Uterus (tissue), 4 donors: ENCODE data around the gene SYNGR3. TPM values are rescaled to one million over a fixed set of nuclear protein-coding genes. Genes with fewer than 3 reads are reported as not detected.

Source experiments
- DNase-seq, 2 donors: peaks; one replicate each; pipeline ENCODE4 v3.0.0-alpha.2; 2019 to 2020
- H3K27ac ChIP-seq, 2 donors: fragments of 200-600 bp; sonication (generic); 1 replicate in 1 of 2; 2 replicates in 1 of 2; pipeline ENCODE4 v1.5.1; 2016 to 2018
- H3K27me3 ChIP-seq, 2 donors: fragments of 200-600 bp; sonication (generic); one replicate each; pipeline ENCODE4 v1.5.1; 2018 to 2019; ENCODE audit warnings: control low read depth in 1 of 2
- H3K36me3 ChIP-seq, 2 donors: fragments of 200-600 bp; sonication (generic); one replicate each; pipeline ENCODE4 v1.5.1; 2019; ENCODE audit warnings: control low read depth in 1 of 2
- H3K4me1 ChIP-seq, 2 donors: fragments of 200-600 bp; sonication (generic); one replicate each; pipeline ENCODE4 v1.5.1; 2018 to 2019; ENCODE audit warnings: control low read depth in 1 of 2
- H3K4me3 ChIP-seq, 2 donors: fragments of 200-600 bp; sonication (generic); 1 replicate in 1 of 2; 2 replicates in 1 of 2; pipeline ENCODE4 v1.5.1; 2018 to 2019; ENCODE audit warnings: mild to moderate bottlenecking in 1 of 2
- H3K9me3 ChIP-seq, 2 donors: fragments of 200-600 bp; sonication (generic); one replicate each; pipeline ENCODE4 v1.5.1; 2019; ENCODE audit warnings: control low read depth in 1 of 2
- CTCF ChIP-seq, 4 experiments: fragments of 200-600 bp in 2 of 4; fragments of 450-650 bp in 2 of 4; sonication (generic) in 2 of 4; IDR thresholded peaks; one replicate each; pipeline ENCODE4 v1.5.1; 2016 to 2019; ENCODE audit warnings: antibody characterized with exemption in 4 of 4, mild to moderate bottlenecking in 2 of 4, moderate library complexity in 1 of 4
- POLR2A ChIP-seq, 2 donors: fragments of 450-650 bp; IDR thresholded peaks; one replicate each; pipeline ENCODE4 v1.6.1; 2016; ENCODE audit warnings: antibody characterized with exemption in 2 of 2, mild to moderate bottlenecking in 1 of 2, moderate library complexity in 1 of 2
- intact Hi-C: fragments of 100-400 bp; cut with DNase I; formaldehyde crosslinking; loops from one replicate; pipeline ENCODE4 v1.15.1; 2023; ENCODE audit warnings: low total_unique reads
- total RNA-seq, 4 donors: library from RNA; depleted of rRNA in 3 of 4; stranded (reverse); fragments of >200 nt in 3 of 4; gene quantifications; one replicate each; pipeline versions ENCODE4 v1.1.0 to v1.2.4, GENCODE V29; 2014 to 2023
- donor health status: DM: yes; HTN: yes; CAD: no.

SYNGR3 gene
- total RNA-seq, 4 donors from 2014 or later: 1.5 TPM; not detected in 3

GRCh38 chr16:1984347-1985225, 5.2 kb upstream of the SYNGR3 start:
- H3K4me1 ChIP-seq: peaks cover 0 to 8% of the 10 kb centered on the region in 2 donors
- peaks cover 4 to 14% of the 10 kb centered on the region in 2 donors for H3K27me3 ChIP-seq
- DNase-seq: no peak
- intact Hi-C loops: no loop called here
- H3K4me3 ChIP-seq: peak overlapping the region; percentile 45 to 57
- peak overlapping the region; percentile 56 to 61 for H3K27ac ChIP-seq
- no peaks in the 10 kb centered on the region for H3K9me3 ChIP-seq
- TF ChIP-seq POLR2A (IDR thresholded peaks at IDR 0.05): no peak
- no peak for TF ChIP-seq CTCF (IDR thresholded peaks at IDR 0.05)
- H3K36me3 ChIP-seq: no peaks in the 10 kb centered on the region

- H3K27ac ChIP-seq: no peak overlapping the region
- H3K4me1 ChIP-seq: peaks cover 0 to 18% of the 10 kb centered on the region in 2 donors
These were observed 4.2 kb upstream of the SYNGR3 start for GRCh38 chr16:1985466-1986150.

GRCh38 chr16:1987198-1987597, 2.6 kb upstream of the SYNGR3 start:
- no peak for DNase-seq
- TF ChIP-seq POLR2A (IDR thresholded peaks at IDR 0.05) (no peak), CTCF (IDR thresholded peaks at IDR 0.05) (no peak)
- no peak overlapping the region for H3K4me3 ChIP-seq
- H3K27ac ChIP-seq: no peak overlapping the region
- intact Hi-C loops: no loop called here
- H3K36me3 ChIP-seq: no peaks in the 10 kb centered on the region
- H3K4me1 ChIP-seq: peaks cover 0 to 24% of the 10 kb centered on the region in 2 donors
- H3K9me3 ChIP-seq: no peaks in the 10 kb centered on the region
- peaks cover 18 to 20% of the 10 kb centered on the region in 2 donors for H3K27me3 ChIP-seq

More at GRCh38 chr16:1985466-1986150, 4.2 kb upstream of the SYNGR3 start:
- no peaks in the 10 kb centered on the region for H3K36me3 ChIP-seq
- no peak for DNase-seq
- TF ChIP-seq CTCF (IDR thresholded peaks at IDR 0.05) (no peak), POLR2A (IDR thresholded peaks at IDR 0.05) (no peak)
- H3K9me3 ChIP-seq: no peaks in the 10 kb centered on the region
- H3K4me3 ChIP-seq: no peak overlapping the region
- H3K27me3 ChIP-seq: peaks cover 7 to 15% of the 10 kb centered on the region in 2 donors
- intact Hi-C loops: no loop called here

GRCh38 chr16:1990101-1990350, 256 bp downstream of the SYNGR3 start:
- H3K4me1 ChIP-seq: peaks cover 0 to 19% of the 10 kb centered on the region in 2 donors
- intact Hi-C loops: no loop called here
- H3K9me3 ChIP-seq: no peaks in the 10 kb centered on the region
- no peak overlapping the region for H3K4me3 ChIP-seq
- no peak for TF ChIP-seq POLR2A (IDR thresholded peaks at IDR 0.05)
- TF ChIP-seq CTCF (IDR thresholded peaks at IDR 0.05): no peak
- DNase-seq: no peak
- peaks cover 14 to 20% of the 10 kb centered on the region in 2 donors for H3K27me3 ChIP-seq
- no peak overlapping the region for H3K27ac ChIP-seq
- no peaks in the 10 kb centered on the region for H3K36me3 ChIP-seq
